CD8-positive, alpha-beta memory T cell (primary cell): ENCODE data around the gene SNRPA. TPM values are rescaled to one million over a fixed set of nuclear protein-coding genes. Genes with fewer than 3 reads are reported as not detected.

Source experiments
- CTCF ChIA-PET: fragments of 350-600 bp; sonication (Branson Sonifier 250); formaldehyde crosslinking; loops from one replicate; lab custom pipeline; 2021; ENCODE audit warnings: antibody characterized with exemption; lab: Charles Lee
- POLR2A ChIA-PET: fragments of 350-600 bp; sonication (Branson Sonifier 250); formaldehyde crosslinking; loops from one replicate; lab custom pipeline; 2021; ENCODE audit warnings: antibody characterized with exemption; lab: Charles Lee
- DNase-seq, 5 donors: peaks; one replicate each; pipeline versions ENCODE4 v3.0.0 to v3.0.0-alpha.2; 2020 to 2022; ENCODE audit warnings: mixed read lengths in 1 of 5
- H3K27ac ChIP-seq: one replicate; pipeline ENCODE4 v1.7.0; 2013; ENCODE audit warnings: low read depth, mild to moderate bottlenecking, low read length, moderate library complexity
- H3K27me3 ChIP-seq: 2 replicates; pipeline ENCODE4 v1.7.0; 2013; ENCODE audit warnings: low read length, mild to moderate bottlenecking; ENCODE audit not compliant: insufficient read depth, poor library complexity, severe bottlenecking
- H3K36me3 ChIP-seq: 2 replicates; pipeline ENCODE4 v1.7.0; 2013; ENCODE audit warnings: mild to moderate bottlenecking, low read length, moderate library complexity; ENCODE audit not compliant: insufficient read depth
- H3K4me1 ChIP-seq: 2 replicates; pipeline ENCODE4 v1.7.0; 2013; ENCODE audit warnings: mild to moderate bottlenecking, low read length, moderate library complexity; ENCODE audit not compliant: insufficient read depth
- H3K4me3 ChIP-seq: 2 replicates; pipeline ENCODE4 v1.7.0; 2013; ENCODE audit warnings: mild to moderate bottlenecking, low read length
- H3K9me3 ChIP-seq: 2 replicates; pipeline ENCODE4 v1.7.0; 2013; ENCODE audit warnings: mild to moderate bottlenecking, low read length
- H3K27ac Mint-ChIP-seq, 8 donors: one replicate each; pipeline ENCODE4 v1.8.0; 2020 to 2021; ENCODE audit warnings: mixed read lengths in 8 of 8, mild to moderate bottlenecking in 6 of 8, inconsistent platforms in 3 of 8, moderate library complexity in 3 of 8
- H3K27me3 Mint-ChIP-seq, 2 donors: one replicate each; pipeline ENCODE4 v1.8.0; 2020 to 2021; ENCODE audit warnings: mixed read lengths in 2 of 2, mild to moderate bottlenecking in 1 of 2, moderate library complexity in 1 of 2
- H3K36me3 Mint-ChIP-seq, 3 donors: one replicate each; pipeline ENCODE4 v1.8.0; 2020 to 2021; ENCODE audit warnings: mixed read lengths in 3 of 3, inconsistent platforms in 1 of 3, mild to moderate bottlenecking in 1 of 3
- H3K4me1 Mint-ChIP-seq, 3 donors: one replicate each; pipeline ENCODE4 v1.8.0; 2020 to 2021; ENCODE audit warnings: mixed read lengths in 3 of 3, inconsistent platforms in 1 of 3, mild to moderate bottlenecking in 1 of 3
- H3K4me3 Mint-ChIP-seq, 7 donors: one replicate each; pipeline ENCODE4 v1.8.0; 2020 to 2021; ENCODE audit warnings: mixed read lengths in 7 of 7, mild to moderate bottlenecking in 6 of 7, moderate library complexity in 4 of 7, inconsistent platforms in 2 of 7
- H3K9me3 Mint-ChIP-seq, 5 donors: one replicate each; pipeline ENCODE4 v1.8.0; 2020 to 2022; ENCODE audit warnings: mixed read lengths in 5 of 5, mild to moderate bottlenecking in 3 of 5, moderate library complexity in 2 of 5, inconsistent platforms in 1 of 5
- polyA plus RNA-seq: library from polyadenylated mRNA; unstranded; fragments of 300-500 nt; fragmentation: Illumina TruSeq; gene quantifications from one replicate; pipeline ENCODE4 v1.2.3, GENCODE V29; 2021
- total RNA-seq, 2 experiments: library from RNA; stranded (reverse); gene quantifications; one replicate each; pipeline ENCODE4 v1.2.3, GENCODE V29; 2021

Gene SNRPA
- total RNA-seq (100 to 1,000 TPM; 202 TPM), polyA plus RNA-seq (89.5 TPM)

DNA sequence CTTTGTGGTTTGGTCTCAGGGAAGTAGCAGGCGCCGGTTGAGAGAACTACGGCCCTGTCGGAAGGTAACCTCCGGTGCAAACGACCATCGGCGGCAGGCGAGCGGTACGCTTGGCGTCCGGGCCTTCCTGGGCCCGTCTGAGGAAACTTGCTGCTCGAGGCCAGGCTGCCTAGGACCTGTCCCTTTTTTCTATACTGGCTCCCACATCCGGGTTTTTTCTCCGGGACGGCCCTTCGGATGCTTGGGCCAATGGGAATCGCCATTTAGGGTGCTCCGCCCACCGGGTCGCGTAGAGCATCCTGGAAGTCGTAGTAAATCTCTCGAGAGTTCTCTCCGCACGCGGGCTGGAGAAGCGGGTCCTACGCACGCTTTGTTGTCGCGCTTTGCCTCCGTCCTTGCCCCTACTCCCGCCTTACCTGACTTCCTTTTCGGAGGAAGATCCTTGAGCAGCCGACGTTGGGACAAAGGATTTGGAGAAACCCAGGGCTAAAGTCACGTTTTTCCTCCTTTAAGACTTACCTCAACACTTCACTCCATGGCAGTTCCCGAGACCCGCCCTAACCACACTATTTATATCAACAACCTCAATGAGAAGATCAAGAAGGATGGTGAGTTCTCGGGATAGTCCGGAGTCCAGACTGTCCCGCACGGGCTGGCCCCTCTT is at the start of gene SNRPA:
Gene SNRPA (plus strand): TSS at position 330 of the 664 bp plus-strand sequence. CDS start 206 bp downstream, at position 536.
- CTCF ChIA-PET: interaction anchor here (1.0 to 2.5 kb wide), 6 partner anchors 27 to 88 kb away, joined by 3 to 13 read pairs (median 8); partner anchors contain the start of genes EGLN2 and RAB4B
- peak within 1 kb of the TSS; percentile 95 to 100 (median 98) for H3K27ac Mint-ChIP-seq
- peaks cover 7% of the 10 kb centered on the region for H3K36me3 ChIP-seq
- peak within 1 kb of the TSS; percentile 94 to 99 (median 98) for H3K4me3 Mint-ChIP-seq
- H3K9me3 ChIP-seq: no peaks in the 10 kb centered on the region
- peak within 1 kb of the TSS; percentile 92 for H3K27ac ChIP-seq
- peaks cover 0 to 36% (median 5%) of the 10 kb centered on the region in 3 donors for H3K36me3 Mint-ChIP-seq
- no peaks in the 10 kb centered on the region for H3K27me3 ChIP-seq
- H3K27me3 Mint-ChIP-seq: peaks cover 0 to 3% of the 10 kb centered on the region in 2 donors
- DNase-seq: peak; percentile 93 to 99 (median 98)
- POLR2A ChIA-PET: interaction anchor here (0.5 to 10.5 kb wide), 13 partner anchors 17 to 613 kb away, joined by 3 to 110 read pairs (median 6); partner anchors contain the start of genes B9D2, COQ8B, EGLN2 and NUMBL
- H3K4me1 ChIP-seq: peaks cover 37% of the 10 kb centered on the region
- H3K9me3 Mint-ChIP-seq: no peaks in the 10 kb centered on the region
- H3K4me1 Mint-ChIP-seq: peaks cover 41 to 50% (median 47%) of the 10 kb centered on the region in 3 donors
- peak within 1 kb of the TSS; percentile 83 for H3K4me3 ChIP-seq

DNA sequence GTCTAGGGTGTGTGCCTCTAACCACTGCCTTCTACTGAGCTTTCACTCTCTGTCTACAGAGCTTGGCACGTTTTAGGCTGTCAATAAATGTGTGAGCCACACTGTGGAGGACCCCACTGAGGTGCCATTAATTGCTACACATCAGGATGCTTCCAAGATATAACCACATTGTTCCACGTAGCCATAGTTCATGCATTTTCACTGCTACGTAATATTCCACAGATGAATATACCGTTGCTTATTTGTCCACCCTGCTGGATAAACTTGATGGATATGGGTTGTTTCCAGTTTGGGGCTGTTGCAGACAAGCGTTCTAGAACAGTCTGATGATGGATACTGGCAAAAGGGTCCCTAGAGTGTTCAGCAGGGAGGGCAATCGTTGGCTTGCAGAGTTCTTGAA is 49.2 kb upstream of the SNRPA start:
- Mint-ChIP-seq H3K27ac (peak overlapping the region in 1 of 8 donors; percentile 37), H3K36me3 (peaks cover 13 to 64% (median 15%) of the 10 kb centered on the region in 3 donors), H3K4me1 (no peaks in the 10 kb centered on the region), H3K27me3 (no peaks in the 10 kb centered on the region), H3K9me3 (no peaks in the 10 kb centered on the region), H3K4me3 (no peak overlapping the region)
- Histone ChIP-seq H3K27ac (no peak overlapping the region), H3K4me3 (no peak overlapping the region), H3K36me3 (peaks cover 10% of the 10 kb centered on the region), H3K9me3 (no peaks in the 10 kb centered on the region), H3K4me1 (no peaks in the 10 kb centered on the region), H3K27me3 (no peaks in the 10 kb centered on the region)
- CTCF ChIA-PET: no interaction called here
- DNase-seq: no peak
- POLR2A ChIA-PET: no interaction called here

DNA sequence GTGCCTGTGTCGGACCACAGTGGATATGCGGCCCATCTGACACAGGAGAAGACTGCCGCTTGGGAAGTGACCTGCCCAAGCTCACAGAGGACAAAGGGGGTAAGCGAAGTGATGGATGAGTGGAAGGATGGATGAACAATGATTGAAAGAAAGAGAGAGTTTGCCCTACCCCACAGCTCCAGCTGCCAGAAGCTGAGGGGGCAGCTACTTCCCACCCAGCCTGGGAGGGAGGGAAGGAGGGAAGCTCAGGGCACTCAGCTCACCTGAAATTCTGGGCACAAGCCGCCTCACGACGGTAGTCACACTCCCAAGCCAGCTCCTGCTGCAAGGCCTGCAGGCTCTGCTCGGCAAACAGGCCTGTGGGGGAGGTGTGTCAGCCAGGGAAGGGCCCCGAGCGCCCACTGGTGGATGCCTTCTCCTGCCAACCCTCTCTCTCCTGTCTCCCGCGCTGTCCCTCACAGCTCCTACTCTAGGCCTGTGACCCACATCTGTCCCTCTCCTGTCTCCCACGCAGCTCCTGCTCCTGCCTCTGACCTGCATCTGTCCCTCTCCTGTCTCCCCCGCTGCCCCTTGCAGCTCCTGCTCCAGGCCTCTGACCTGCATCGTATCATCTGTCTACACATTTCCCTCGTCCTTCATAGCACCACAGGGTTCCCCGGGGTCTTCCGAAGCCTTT is 48.5 kb upstream of the SNRPA start:
- Histone ChIP-seq H3K27ac (no peak overlapping the region), H3K4me3 (no peak overlapping the region), H3K9me3 (no peaks in the 10 kb centered on the region), H3K36me3 (peaks cover 10% of the 10 kb centered on the region), H3K4me1 (no peaks in the 10 kb centered on the region), H3K27me3 (no peaks in the 10 kb centered on the region)
- H3K4me3 Mint-ChIP-seq: no peak overlapping the region
- ChIA-PET POLR2A (no interaction called here), CTCF (no interaction called here)
- no peaks in the 10 kb centered on the region for H3K9me3 Mint-ChIP-seq
- peak overlapping the region in 3 of 8 donors; percentile 37 to 66 (median 57) for H3K27ac Mint-ChIP-seq
- H3K4me1 Mint-ChIP-seq: peaks cover 0 to 1% (median 0%) of the 10 kb centered on the region in 3 donors
- no peaks in the 10 kb centered on the region for H3K27me3 Mint-ChIP-seq
- no peak for DNase-seq
- peaks cover 13 to 68% (median 15%) of the 10 kb centered on the region in 3 donors for H3K36me3 Mint-ChIP-seq

DNA sequence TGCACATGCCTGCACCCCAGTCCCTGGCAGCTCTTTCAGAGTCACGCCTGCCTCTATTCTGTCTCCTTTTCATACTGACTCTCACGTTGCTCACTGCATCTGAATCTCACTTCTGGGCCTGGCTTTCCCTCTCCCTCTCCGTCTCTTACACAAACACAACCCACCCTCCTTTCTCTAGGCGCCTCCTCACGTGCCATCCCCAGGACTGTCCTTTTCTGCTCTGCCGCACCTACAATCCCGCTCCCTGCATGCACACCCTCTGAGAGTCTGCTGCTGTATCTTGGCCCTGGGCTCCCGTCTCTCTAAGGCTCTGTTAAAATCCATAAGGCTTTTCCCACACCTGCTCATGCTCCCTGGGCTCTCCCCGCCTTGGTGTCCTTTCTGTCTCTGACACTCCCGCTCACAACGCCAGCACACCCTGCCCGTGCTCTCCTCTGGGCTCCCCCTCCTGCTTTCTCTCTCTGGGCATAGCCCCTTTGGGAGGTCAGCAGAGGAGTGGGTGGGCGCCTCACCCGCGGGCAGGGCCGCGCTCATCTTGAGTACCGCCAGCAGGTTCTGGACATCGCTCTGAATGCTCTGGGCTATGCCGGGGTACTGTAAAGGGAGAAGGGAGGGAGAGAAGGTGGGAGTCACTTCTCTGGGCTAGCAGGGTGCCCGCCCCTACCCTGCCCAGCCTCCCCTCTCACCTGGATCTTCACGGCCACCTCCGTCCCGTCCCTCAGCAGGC is 47.8 kb upstream of the SNRPA start:
- no peaks in the 10 kb centered on the region for H3K9me3 Mint-ChIP-seq
- Histone ChIP-seq H3K36me3 (peaks cover 10% of the 10 kb centered on the region), H3K27ac (no peak overlapping the region), H3K4me3 (no peak overlapping the region), H3K9me3 (no peaks in the 10 kb centered on the region), H3K4me1 (no peaks in the 10 kb centered on the region), H3K27me3 (no peaks in the 10 kb centered on the region)
- peak overlapping the region in 4 of 8 donors; percentile 37 to 77 (median 46) for H3K27ac Mint-ChIP-seq
- DNase-seq: no peak
- peaks cover 13 to 74% (median 15%) of the 10 kb centered on the region in 3 donors for H3K36me3 Mint-ChIP-seq
- H3K4me3 Mint-ChIP-seq: no peak overlapping the region
- peaks cover 0 to 1% (median 0%) of the 10 kb centered on the region in 3 donors for H3K4me1 Mint-ChIP-seq
- ChIA-PET CTCF (no interaction called here), POLR2A (no interaction called here)
- H3K27me3 Mint-ChIP-seq: no peaks in the 10 kb centered on the region

DNA sequence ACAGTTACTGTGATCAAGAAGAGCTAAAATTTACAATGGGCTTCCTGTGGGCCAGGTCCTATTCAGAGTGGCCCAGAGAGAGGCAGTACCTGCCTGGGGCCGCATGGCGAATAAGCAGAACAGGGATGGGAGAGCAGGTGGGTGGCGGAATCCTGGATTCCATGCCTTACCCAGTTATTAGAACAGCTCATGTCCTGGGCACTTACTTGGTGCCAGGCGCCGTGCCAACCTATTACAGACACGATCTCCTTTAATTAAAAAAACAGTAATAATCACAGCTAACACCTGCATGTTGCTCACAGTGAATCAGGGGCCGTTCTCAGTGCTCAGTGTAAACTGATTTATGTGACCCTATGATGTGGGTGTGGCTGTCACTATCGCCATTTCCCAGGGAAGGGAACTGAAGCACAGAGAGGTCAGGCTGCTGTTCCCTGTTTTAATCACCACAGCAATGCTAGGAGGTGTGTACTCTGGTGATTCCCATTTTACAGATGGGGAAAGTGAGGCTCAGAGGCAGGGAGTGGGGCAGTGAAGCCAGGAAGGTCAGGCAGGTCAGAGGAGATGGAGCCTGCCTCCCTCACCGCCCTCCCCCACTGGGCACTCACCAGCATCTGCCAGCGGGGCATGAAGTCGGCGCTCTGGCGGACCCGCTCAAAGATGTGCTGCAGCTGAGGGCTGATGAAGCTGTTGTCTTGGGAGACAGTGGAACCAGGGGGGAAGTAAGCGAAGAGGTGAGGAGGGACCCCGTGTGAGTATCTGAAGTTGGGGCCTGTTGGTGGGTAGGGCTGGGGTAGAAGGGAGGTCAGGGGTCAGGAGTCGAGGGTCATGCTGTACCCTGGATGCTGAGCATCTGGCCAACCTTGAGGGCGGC is 46.3 kb upstream of the SNRPA start:
- ChIA-PET CTCF (no interaction called here), POLR2A (no interaction called here)
- no peak overlapping the region for H3K4me3 Mint-ChIP-seq
- H3K27ac ChIP-seq: no peak overlapping the region
- H3K27me3 ChIP-seq: no peaks in the 10 kb centered on the region
- peaks cover 0 to 3% (median 1%) of the 10 kb centered on the region in 3 donors for H3K4me1 Mint-ChIP-seq
- H3K36me3 ChIP-seq: peaks cover 10% of the 10 kb centered on the region
- no peak for DNase-seq
- H3K4me1 ChIP-seq: no peaks in the 10 kb centered on the region
- no peaks in the 10 kb centered on the region for H3K9me3 Mint-ChIP-seq
- no peak overlapping the region for H3K4me3 ChIP-seq
- H3K9me3 ChIP-seq: no peaks in the 10 kb centered on the region
- peaks cover 17 to 80% (median 22%) of the 10 kb centered on the region in 3 donors for H3K36me3 Mint-ChIP-seq
- H3K27me3 Mint-ChIP-seq: no peaks in the 10 kb centered on the region
- H3K27ac Mint-ChIP-seq: peak overlapping the region in 2 of 8 donors; percentile 21 to 79

DNA sequence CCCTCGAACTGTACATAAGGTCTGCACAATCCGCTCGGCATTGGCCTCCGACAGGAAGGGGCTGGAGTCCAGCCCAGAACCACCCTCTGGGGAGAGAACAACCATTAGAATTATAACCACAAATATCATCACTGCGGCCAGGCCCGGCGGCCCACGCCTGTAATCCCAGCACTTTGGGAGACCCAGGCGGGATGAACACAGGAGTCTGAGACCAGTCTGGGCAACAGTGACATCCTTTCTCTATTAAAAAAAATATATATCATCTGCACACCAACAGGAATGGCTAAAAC is 45.7 kb upstream of the SNRPA start:
- H3K36me3 Mint-ChIP-seq: peaks cover 17 to 81% (median 22%) of the 10 kb centered on the region in 3 donors

DNA sequence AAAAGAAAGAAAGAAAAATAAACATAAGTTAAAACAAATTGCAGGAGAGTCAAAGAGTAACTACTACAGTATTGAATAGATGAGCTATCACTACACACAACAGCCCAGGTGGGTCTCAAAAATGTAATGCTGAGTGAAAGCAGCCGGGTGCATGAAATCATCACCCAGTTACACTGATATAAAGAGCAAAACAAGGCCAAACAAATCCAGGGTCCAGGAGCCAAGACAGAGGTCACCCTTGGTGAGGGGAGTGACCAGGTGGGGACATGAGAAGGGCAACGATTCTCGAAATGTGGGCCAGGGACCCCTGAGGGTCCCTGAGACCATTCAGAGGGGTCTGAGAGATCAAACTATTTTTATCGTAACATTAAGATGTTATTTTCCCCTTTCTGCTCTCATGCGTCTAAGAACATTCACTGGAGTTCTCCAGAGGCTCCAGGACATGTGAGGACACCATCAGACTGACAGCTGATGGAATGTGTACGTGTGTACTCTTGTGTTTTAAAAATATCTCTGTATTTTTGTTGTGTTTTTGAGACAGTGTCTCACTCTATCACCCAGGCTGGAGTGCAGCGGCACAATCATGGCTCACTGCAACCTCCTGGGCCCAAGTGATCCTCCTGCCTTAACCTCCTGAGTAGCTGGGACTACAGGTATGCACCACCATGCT is 44.9 kb upstream of the SNRPA start:
- CTCF ChIA-PET: no interaction called here
- no peak overlapping the region for H3K27ac ChIP-seq
- no peaks in the 10 kb centered on the region for H3K27me3 ChIP-seq
- DNase-seq: no peak
- Mint-ChIP-seq H3K27ac (peak overlapping the region in 1 of 8 donors; percentile 73), H3K27me3 (no peaks in the 10 kb centered on the region), H3K9me3 (no peaks in the 10 kb centered on the region), H3K36me3 (peaks cover 17 to 81% (median 20%) of the 10 kb centered on the region in 3 donors), H3K4me1 (peaks cover 3 to 4% (median 4%) of the 10 kb centered on the region in 3 donors), H3K4me3 (no peak overlapping the region)
- POLR2A ChIA-PET: no interaction called here
- H3K4me1 ChIP-seq: no peaks in the 10 kb centered on the region
- peaks cover 10% of the 10 kb centered on the region for H3K36me3 ChIP-seq
- H3K9me3 ChIP-seq: no peaks in the 10 kb centered on the region
- no peak overlapping the region for H3K4me3 ChIP-seq

More for the DNA sequence above, 45.7 kb upstream of the SNRPA start:
- peaks cover 10% of the 10 kb centered on the region for H3K36me3 ChIP-seq
- Mint-ChIP-seq H3K9me3 (no peaks in the 10 kb centered on the region), H3K4me1 (peaks cover under 1 to 3% (median 1%) of the 10 kb centered on the region in 3 donors), H3K27ac (no peak overlapping the region), H3K4me3 (no peak overlapping the region), H3K27me3 (no peaks in the 10 kb centered on the region)
- no peaks in the 10 kb centered on the region for H3K27me3 ChIP-seq
- no peak for DNase-seq
- no peaks in the 10 kb centered on the region for H3K9me3 ChIP-seq
- H3K4me1 ChIP-seq: no peaks in the 10 kb centered on the region
- H3K4me3 ChIP-seq: no peak overlapping the region
- ChIA-PET POLR2A (no interaction called here), CTCF (no interaction called here)
- H3K27ac ChIP-seq: no peak overlapping the region
